Testis (tissue), 3 donors: Measurements from ENCODE around the gene LYZ. TPM values are rescaled to one million over a fixed set of nuclear protein-coding genes. Genes with fewer than 3 reads are reported as not detected.

Source experiments
- DNase-seq: peaks from one replicate; pipeline ENCODE4 v3.0.0-alpha.2; 2019
- H3K27ac ChIP-seq, 2 donors: fragments of 200-600 bp; sonication (generic); one replicate each; pipeline ENCODE4 v1.5.1; 2019
- H3K27me3 ChIP-seq: fragments of 200-600 bp; sonication (generic); one replicate; pipeline ENCODE4 v1.5.1; 2019
- H3K36me3 ChIP-seq: fragments of 200-600 bp; sonication (generic); one replicate; pipeline ENCODE4 v1.5.1; 2017; ENCODE audit warnings: low read depth; ENCODE audit errors: missing control alignments
- H3K4me1 ChIP-seq: fragments of 200-600 bp; sonication (generic); one replicate; pipeline ENCODE4 v1.5.1; 2019
- H3K4me3 ChIP-seq, 2 donors: fragments of 200-600 bp; sonication (generic); one replicate each; pipeline ENCODE4 v1.5.1; 2017 to 2019
- H3K9me3 ChIP-seq: fragments of 200-600 bp; sonication (generic); one replicate; pipeline ENCODE4 v1.5.1; 2017
- CTCF ChIP-seq, 3 experiments: fragments of 450-650 bp in 2 of 3; fragments of 200-600 bp in 1 of 3; sonication (generic) in 1 of 3; IDR thresholded peaks; one replicate each; pipeline ENCODE4 v1.5.1; 2016 to 2019; ENCODE audit warnings: antibody characterized with exemption in 3 of 3, mild to moderate bottlenecking in 2 of 3, moderate library complexity in 1 of 3
- POLR2A ChIP-seq: fragments of 450-650 bp; IDR thresholded peaks from one replicate; pipeline ENCODE4 v1.6.1; 2017; ENCODE audit warnings: antibody characterized with exemption, mild to moderate bottlenecking, moderate library complexity
- WGBS, 2 donors: methylation state at CpG; one replicate each; pipeline ENCODE4 v1.1.5; 2018; 5-methylcytosine and 5-hydroxymethylcytosine counted together
- intact Hi-C: fragments of 100-400 bp; cut with DNase I; formaldehyde crosslinking; loops from one replicate; pipeline ENCODE4 v1.15.1; 2023; ENCODE audit warnings: low total_unique reads
- polyA plus RNA-seq: library from polyadenylated mRNA; stranded (reverse); fragments of 350-450 nt; fragmentation: Illumina TruSeq; extraction: RNeasy Lipid Tissue Mini Kit (QIAGEN cat#74804); gene quantifications from one replicate; pipeline ENCODE4 v1.2.3, GENCODE V29; 2014; ENCODE audit warnings: low read depth, low replicate concordance; ENCODE audit not compliant: insufficient read depth
- total RNA-seq, 2 donors: library from RNA; depleted of rRNA; stranded (reverse); fragments of >200 nt; gene quantifications; one replicate each; pipeline ENCODE4 v1.2.3, GENCODE V29; 2016

The LYZ gene
- total and polyA plus RNA-seq, 3 donors from 2014 or later: 3.4 to 203 (median 9.7) TPM

GRCh38 chr12:69338936-69339335 lies 9.2 kb upstream of the LYZ start:
- H3K36me3 ChIP-seq: no peaks in the 10 kb centered on the region
- H3K27me3 ChIP-seq: no peaks in the 10 kb centered on the region
- TF ChIP-seq CTCF (IDR thresholded peaks at IDR 0.05) (no peak), POLR2A (no peak)
- no peaks in the 10 kb centered on the region for H3K9me3 ChIP-seq
- H3K4me3 ChIP-seq: no peak overlapping the region
- intact Hi-C loops: no loop called here
- DNase-seq: no peak
- H3K4me1 ChIP-seq: no peaks in the 10 kb centered on the region
- no peak overlapping the region for H3K27ac ChIP-seq

- H3K4me3 ChIP-seq: no peak overlapping the region
- WGBS, 2 donors: 83 to 90% methylated on average over 2 of the region's 2 CpGs
- H3K27me3 ChIP-seq: no peaks in the 10 kb centered on the region
- TF ChIP-seq POLR2A: no peak
- no peak for TF ChIP-seq CTCF (IDR thresholded peaks at IDR 0.05)
- no peaks in the 10 kb centered on the region for H3K9me3 ChIP-seq
- no peak for DNase-seq
- H3K36me3 ChIP-seq: no peaks in the 10 kb centered on the region
- intact Hi-C loops: no loop called here
- H3K4me1 ChIP-seq: no peaks in the 10 kb centered on the region
- H3K27ac ChIP-seq: no peak overlapping the region
Measured at GRCh38 chr12:69339999-69340398, 8.2 kb upstream of the LYZ start.

- Histone ChIP-seq H3K27me3 (no peaks in the 10 kb centered on the region), H3K9me3 (no peaks in the 10 kb centered on the region), H3K27ac (no peak overlapping the region), H3K4me1 (no peaks in the 10 kb centered on the region), H3K36me3 (no peaks in the 10 kb centered on the region), H3K4me3 (no peak overlapping the region)
- intact Hi-C loops: no loop called here
- 76 to 79% methylated on average over 5 of the region's 5 CpGs for WGBS, 2 donors
- no peak for DNase-seq
- TF ChIP-seq CTCF (IDR thresholded peaks at IDR 0.05): no peak
- no peak for TF ChIP-seq POLR2A
Measured at GRCh38 chr12:69341328-69341727, 6.9 kb upstream of the LYZ start.

- Histone ChIP-seq H3K27ac (no peak overlapping the region), H3K4me3 (no peak overlapping the region), H3K9me3 (no peaks in the 10 kb centered on the region), H3K36me3 (no peaks in the 10 kb centered on the region), H3K27me3 (no peaks in the 10 kb centered on the region), H3K4me1 (no peaks in the 10 kb centered on the region)
- TF ChIP-seq CTCF (IDR thresholded peaks at IDR 0.05): no peak
- TF ChIP-seq POLR2A: no peak
- intact Hi-C loops: no loop called here
- DNase-seq: no peak
- WGBS, 2 donors: 70 to 82% methylated on average over 2 of the region's 2 CpGs
Measured at GRCh38 chr12:69342421-69342820, 5.8 kb upstream of the LYZ start.

- no peak for TF ChIP-seq CTCF (IDR thresholded peaks at IDR 0.05)
- TF ChIP-seq POLR2A: no peak
- DNase-seq: no peak
- intact Hi-C loops: no loop called here
- H3K27ac ChIP-seq: no peak overlapping the region
- H3K27me3 ChIP-seq: no peaks in the 10 kb centered on the region
- WGBS, 2 donors: 59 to 70% methylated on average over 3 of the region's 3 CpGs
- no peaks in the 10 kb centered on the region for H3K9me3 ChIP-seq
- H3K4me1 ChIP-seq: no peaks in the 10 kb centered on the region
- no peaks in the 10 kb centered on the region for H3K36me3 ChIP-seq
- H3K4me3 ChIP-seq: no peak overlapping the region
Measured at GRCh38 chr12:69343357-69343756, 4.8 kb upstream of the LYZ start.
